Measurements from ENCODE around the gene CBFB. TPM values are rescaled to one million over a fixed set of nuclear protein-coding genes. Genes with fewer than 3 reads are reported as not detected.

Gene CBFB
- total and polyA plus RNA-seq, 9 of the 15 experiments (the other 6 are each of a cell fraction or from before 2014, with no cell fraction given): 22.0 to 112 (median 66.5) TPM

DNA sequence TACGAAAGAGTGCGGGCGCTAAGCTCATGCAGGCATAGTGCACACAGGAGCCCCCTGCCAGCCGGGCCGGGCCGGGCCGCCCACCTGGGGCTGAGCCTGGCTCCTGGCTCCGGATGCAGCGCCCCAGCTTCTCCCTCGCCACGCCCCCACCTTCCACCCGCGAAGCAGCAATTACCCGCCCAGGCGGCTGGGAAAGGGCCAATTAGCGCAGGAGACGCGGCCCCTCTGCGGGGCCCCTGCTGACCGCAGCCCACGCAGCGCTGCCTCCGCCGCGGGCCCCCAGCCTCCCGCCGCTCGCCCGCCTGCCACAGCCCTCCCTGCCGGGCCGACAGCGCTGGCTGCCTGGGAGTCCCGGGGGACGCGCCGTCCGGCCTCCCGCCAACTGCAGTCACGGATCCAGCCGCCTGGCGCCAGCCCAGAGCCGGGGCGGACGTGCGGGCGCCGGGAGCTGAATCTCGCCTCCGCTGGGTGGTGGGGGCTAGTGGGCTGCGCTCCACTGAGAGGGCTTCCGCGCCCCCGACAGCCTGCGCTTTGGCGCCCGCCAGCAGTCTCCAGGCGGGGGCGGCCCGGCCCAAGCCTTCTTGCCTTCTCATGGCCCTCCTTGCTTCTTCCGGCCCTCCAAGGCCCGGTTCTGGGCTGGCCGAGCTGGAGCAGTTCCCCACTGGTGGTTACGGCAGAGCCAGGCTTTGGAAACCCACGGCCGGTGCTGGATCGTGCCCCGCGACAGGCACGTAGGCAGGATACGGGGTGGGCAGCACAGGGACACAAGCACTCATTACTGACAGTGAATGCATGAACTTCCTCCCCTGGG is 14.9 kb upstream of the CBFB start (continued):
- TF ChIP-seq, protein P1, sequence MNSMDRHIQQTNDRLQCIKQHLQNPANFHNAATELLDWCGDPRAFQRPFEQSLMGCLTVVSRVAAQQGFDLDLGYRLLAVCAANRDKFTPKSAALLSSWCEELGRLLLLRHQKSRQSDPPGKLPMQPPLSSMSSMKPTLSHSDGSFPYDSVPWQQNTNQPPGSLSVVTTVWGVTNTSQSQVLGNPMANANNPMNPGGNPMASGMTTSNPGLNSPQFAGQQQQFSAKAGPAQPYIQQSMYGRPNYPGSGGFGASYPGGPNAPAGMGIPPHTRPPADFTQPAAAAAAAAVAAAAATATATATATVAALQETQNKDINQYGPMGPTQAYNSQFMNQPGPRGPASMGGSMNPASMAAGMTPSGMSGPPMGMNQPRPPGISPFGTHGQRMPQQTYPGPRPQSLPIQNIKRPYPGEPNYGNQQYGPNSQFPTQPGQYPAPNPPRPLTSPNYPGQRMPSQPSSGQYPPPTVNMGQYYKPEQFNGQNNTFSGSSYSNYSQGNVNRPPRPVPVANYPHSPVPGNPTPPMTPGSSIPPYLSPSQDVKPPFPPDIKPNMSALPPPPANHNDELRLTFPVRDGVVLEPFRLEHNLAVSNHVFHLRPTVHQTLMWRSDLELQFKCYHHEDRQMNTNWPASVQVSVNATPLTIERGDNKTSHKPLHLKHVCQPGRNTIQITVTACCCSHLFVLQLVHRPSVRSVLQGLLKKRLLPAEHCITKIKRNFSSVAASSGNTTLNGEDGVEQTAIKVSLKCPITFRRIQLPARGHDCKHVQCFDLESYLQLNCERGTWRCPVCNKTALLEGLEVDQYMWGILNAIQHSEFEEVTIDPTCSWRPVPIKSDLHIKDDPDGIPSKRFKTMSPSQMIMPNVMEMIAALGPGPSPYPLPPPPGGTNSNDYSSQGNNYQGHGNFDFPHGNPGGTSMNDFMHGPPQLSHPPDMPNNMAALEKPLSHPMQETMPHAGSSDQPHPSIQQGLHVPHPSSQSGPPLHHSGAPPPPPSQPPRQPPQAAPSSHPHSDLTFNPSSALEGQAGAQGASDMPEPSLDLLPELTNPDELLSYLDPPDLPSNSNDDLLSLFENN (IDR thresholded peaks at IDR 0.05; ENCODE audit: low read depth in 2 of 2, low read length in 2 of 2): no peak
- TF ChIP-seq ZNF263 (CRISPR knock-in tag; IDR thresholded peaks at IDR 0.05; ENCODE audit: borderline replicate concordance) (no peak), ZNF232 (CRISPR knock-in tag; IDR thresholded peaks at IDR 0.05) (no peak), HMG20B (CRISPR knock-in tag; IDR thresholded peaks at IDR 0.05) (no peak), MYC (IDR thresholded peaks at IDR 0.05; ENCODE audit: low read depth, low read length) (0 out of 2 replicates have a peak, but pooled peaks have one; percentile 36), MYC (CRISPR knock-in tag; IDR thresholded peaks at IDR 0.05; ENCODE audit: borderline replicate concordance, low read depth) (no peak), GABPA (tag; conservative IDR thresholded peaks at IDR 0.05; ENCODE audit: low read depth) (no peak)
- TF ChIP-seq, protein P2, sequence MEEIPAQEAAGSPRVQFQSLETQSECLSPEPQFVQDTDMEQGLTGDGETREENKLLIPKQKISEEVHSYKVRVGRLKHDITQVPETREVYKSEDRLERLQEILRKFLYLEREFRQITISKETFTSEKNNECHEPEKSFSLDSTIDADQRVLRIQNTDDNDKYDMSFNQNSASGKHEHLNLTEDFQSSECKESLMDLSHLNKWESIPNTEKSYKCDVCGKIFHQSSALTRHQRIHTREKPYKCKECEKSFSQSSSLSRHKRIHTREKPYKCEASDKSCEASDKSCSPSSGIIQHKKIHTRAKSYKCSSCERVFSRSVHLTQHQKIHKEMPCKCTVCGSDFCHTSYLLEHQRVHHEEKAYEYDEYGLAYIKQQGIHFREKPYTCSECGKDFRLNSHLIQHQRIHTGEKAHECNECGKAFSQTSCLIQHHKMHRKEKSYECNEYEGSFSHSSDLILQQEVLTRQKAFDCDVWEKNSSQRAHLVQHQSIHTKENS (CRISPR knock-in tag; IDR thresholded peaks at IDR 0.05): no peak
- TF ChIP-seq, protein P3, sequence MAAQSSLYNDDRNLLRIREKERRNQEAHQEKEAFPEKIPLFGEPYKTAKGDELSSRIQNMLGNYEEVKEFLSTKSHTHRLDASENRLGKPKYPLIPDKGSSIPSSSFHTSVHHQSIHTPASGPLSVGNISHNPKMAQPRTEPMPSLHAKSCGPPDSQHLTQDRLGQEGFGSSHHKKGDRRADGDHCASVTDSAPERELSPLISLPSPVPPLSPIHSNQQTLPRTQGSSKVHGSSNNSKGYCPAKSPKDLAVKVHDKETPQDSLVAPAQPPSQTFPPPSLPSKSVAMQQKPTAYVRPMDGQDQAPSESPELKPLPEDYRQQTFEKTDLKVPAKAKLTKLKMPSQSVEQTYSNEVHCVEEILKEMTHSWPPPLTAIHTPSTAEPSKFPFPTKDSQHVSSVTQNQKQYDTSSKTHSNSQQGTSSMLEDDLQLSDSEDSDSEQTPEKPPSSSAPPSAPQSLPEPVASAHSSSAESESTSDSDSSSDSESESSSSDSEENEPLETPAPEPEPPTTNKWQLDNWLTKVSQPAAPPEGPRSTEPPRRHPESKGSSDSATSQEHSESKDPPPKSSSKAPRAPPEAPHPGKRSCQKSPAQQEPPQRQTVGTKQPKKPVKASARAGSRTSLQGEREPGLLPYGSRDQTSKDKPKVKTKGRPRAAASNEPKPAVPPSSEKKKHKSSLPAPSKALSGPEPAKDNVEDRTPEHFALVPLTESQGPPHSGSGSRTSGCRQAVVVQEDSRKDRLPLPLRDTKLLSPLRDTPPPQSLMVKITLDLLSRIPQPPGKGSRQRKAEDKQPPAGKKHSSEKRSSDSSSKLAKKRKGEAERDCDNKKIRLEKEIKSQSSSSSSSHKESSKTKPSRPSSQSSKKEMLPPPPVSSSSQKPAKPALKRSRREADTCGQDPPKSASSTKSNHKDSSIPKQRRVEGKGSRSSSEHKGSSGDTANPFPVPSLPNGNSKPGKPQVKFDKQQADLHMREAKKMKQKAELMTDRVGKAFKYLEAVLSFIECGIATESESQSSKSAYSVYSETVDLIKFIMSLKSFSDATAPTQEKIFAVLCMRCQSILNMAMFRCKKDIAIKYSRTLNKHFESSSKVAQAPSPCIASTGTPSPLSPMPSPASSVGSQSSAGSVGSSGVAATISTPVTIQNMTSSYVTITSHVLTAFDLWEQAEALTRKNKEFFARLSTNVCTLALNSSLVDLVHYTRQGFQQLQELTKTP (IDR thresholded peaks at IDR 0.05; ENCODE audit: low read depth in 1 of 2, partially characterized antibody in 2 of 2): no peak
